ENCODE data around the gene BMP7.

- no peak for TF ChIP-seq POLR2AphosphoS5 (IDR thresholded peaks at IDR 0.05; ENCODE audit: low read depth, low read length)
- TF ChIP-seq POU2F2 (IDR thresholded peaks at IDR 0.05; ENCODE audit: low read depth, low read length): no peak
- no peak for TF ChIP-seq POLR2A (IDR thresholded peaks at IDR 0.05; ENCODE audit: low read depth, low read length)
- no peak for TF ChIP-seq TAF1 (IDR thresholded peaks at IDR 0.05; ENCODE audit: low read depth, low read length)
- no peak for TF ChIP-seq PAX5 (IDR thresholded peaks at IDR 0.05; ENCODE audit: insufficient read depth, low read length, severe bottlenecking)
Measured at GRCh38 chr20:57199656-57200405, 66.6 kb downstream of the BMP7 start.

Data from GM12891 (cell line).